CD14-positive monocyte (primary cell): Measurements from ENCODE around the gene IMPA2. TPM values are rescaled to one million over a fixed set of nuclear protein-coding genes. Genes with fewer than 3 reads are reported as not detected.

Experiments used
- DNase-seq, 3 donors: peaks; one replicate each; pipeline ENCODE4 v3.0.0-alpha.2; 2011 to 2022
- H2AFZ ChIP-seq: 2 replicates; pipeline ENCODE4 v1.6.0; 2012; ENCODE audit warnings: mild to moderate bottlenecking, low read depth, low read length, inconsistent platforms; ENCODE audit not compliant: insufficient read depth, poor library complexity, severe bottlenecking
- H3K27ac ChIP-seq, 2 donors: 1 replicate in 1 of 2; 2 replicates in 1 of 2; pipeline ENCODE4 v1.5.1; 2012 to 2013; ENCODE audit warnings: low read length in 2 of 2, control low read depth in 1 of 2, inconsistent platforms in 1 of 2, low read depth in 1 of 2, mild to moderate bottlenecking in 1 of 2
- H3K27me3 ChIP-seq, 2 donors: one replicate each; pipeline versions ENCODE4 v1.6.0 to v1.6.1; 2011 to 2013; ENCODE audit warnings: low read length in 2 of 2; ENCODE audit not compliant: control insufficient read depth in 2 of 2, insufficient read depth in 2 of 2
- H3K36me3 ChIP-seq, 2 donors: replicated peaks in 1 of 2; 1 replicate in 1 of 2; 2 replicates in 1 of 2; pipeline versions ENCODE4 v1.5.1 to v1.6.1; 2012 to 2013; ENCODE audit warnings: low read length in 2 of 2, control low read depth in 1 of 2, inconsistent platforms in 1 of 2, mild to moderate bottlenecking in 1 of 2; ENCODE audit not compliant: insufficient read depth in 2 of 2, control insufficient read depth in 1 of 2
- H3K4me1 ChIP-seq, 2 donors: 1 replicate in 1 of 2; 2 replicates in 1 of 2; pipeline versions ENCODE4 v1.5.1 to v1.6.1; 2012 to 2013; ENCODE audit warnings: low read length in 2 of 2, control low read depth in 1 of 2, inconsistent platforms in 1 of 2, mild to moderate bottlenecking in 1 of 2, moderate library complexity in 1 of 2; ENCODE audit not compliant: insufficient read depth in 2 of 2, control insufficient read depth in 1 of 2
- H3K4me2 ChIP-seq: replicated peaks from 2 replicates; pipeline ENCODE3; 2012; ENCODE audit warnings: low read length, moderate library complexity, mild to moderate bottlenecking; ENCODE audit not compliant: poor library complexity, severe bottlenecking; ENCODE audit errors: extremely low read depth
- H3K4me3 ChIP-seq, 3 experiments: fragments of 200-600 bp in 1 of 3; sonication (generic) in 1 of 3; replicated peaks in 1 of 3; 1 replicate in 2 of 3; 2 replicates in 1 of 3; pipeline ENCODE4 v1.5.1; 2011 to 2013; ENCODE audit warnings: low read length in 3 of 3, mild to moderate bottlenecking in 3 of 3, control low read depth in 2 of 3, low read depth in 2 of 3, inconsistent platforms in 1 of 3, moderate library complexity in 1 of 3
- H3K79me2 ChIP-seq: 2 replicates; pipeline ENCODE4 v1.6.0; 2012; ENCODE audit warnings: mild to moderate bottlenecking, control low read depth, inconsistent platforms, low read length, moderate library complexity; ENCODE audit not compliant: insufficient read depth
- H3K9ac ChIP-seq: 2 replicates; pipeline ENCODE4 v1.6.0; 2017; ENCODE audit warnings: low read length, mild to moderate bottlenecking; ENCODE audit not compliant: insufficient read depth, poor library complexity, severe bottlenecking
- H3K9me3 ChIP-seq, 2 donors: replicated peaks in 1 of 2; 1 replicate in 1 of 2; 2 replicates in 1 of 2; pipeline versions ENCODE4 v1.5.1 to v1.6.1; 2012 to 2013; ENCODE audit warnings: low read length in 2 of 2, control low read depth in 1 of 2; ENCODE audit not compliant: control insufficient read depth in 1 of 2, insufficient read depth in 1 of 2
- H4K20me1 ChIP-seq: 2 replicates; pipeline ENCODE4 v1.6.0; 2012; ENCODE audit warnings: mild to moderate bottlenecking, low read length, control low read depth, moderate library complexity; ENCODE audit not compliant: insufficient read depth
- H3K27ac Mint-ChIP-seq, 7 donors: one replicate each; pipeline ENCODE4 v1.8.0; 2020; ENCODE audit warnings: mild to moderate bottlenecking in 7 of 7, mixed read lengths in 7 of 7, moderate library complexity in 6 of 7, inconsistent platforms in 2 of 7
- H3K27me3 Mint-ChIP-seq, 3 donors: one replicate each; pipeline ENCODE4 v1.8.0; 2021 to 2022; ENCODE audit warnings: low read depth in 3 of 3, mild to moderate bottlenecking in 3 of 3, mixed read lengths in 3 of 3, moderate library complexity in 3 of 3, inconsistent platforms in 1 of 3
- H3K36me3 Mint-ChIP-seq, 2 donors: one replicate each; pipeline ENCODE4 v1.8.0; 2020; ENCODE audit warnings: mixed read lengths in 2 of 2, inconsistent platforms in 1 of 2, mild to moderate bottlenecking in 1 of 2
- H3K4me1 Mint-ChIP-seq: one replicate; pipeline ENCODE4 v1.8.0; 2020; ENCODE audit warnings: mild to moderate bottlenecking, mixed read lengths
- H3K4me3 Mint-ChIP-seq, 2 donors: one replicate each; pipeline ENCODE4 v1.8.0; 2020; ENCODE audit warnings: mild to moderate bottlenecking in 2 of 2, mixed read lengths in 2 of 2, moderate library complexity in 1 of 2
- H3K9me3 Mint-ChIP-seq, 7 donors: one replicate each; pipeline ENCODE4 v1.8.0; 2020 to 2022; ENCODE audit warnings: mixed read lengths in 7 of 7, mild to moderate bottlenecking in 6 of 7, moderate library complexity in 6 of 7, inconsistent platforms in 2 of 7
- CTCF ChIP-seq: fragments of 200-600 bp; IDR thresholded peaks from one replicate; pipeline ENCODE4 v1.8.0; 2022; ENCODE audit warnings: antibody characterized with exemption, mild to moderate bottlenecking
- WGBS: methylation state at CpG from one replicate; pipeline ENCODE4 v1.1.5; 2013; ENCODE audit warnings: missing lambda C conversion rate; ENCODE audit not compliant: insufficient coverage; 5-methylcytosine and 5-hydroxymethylcytosine counted together
- intact Hi-C, 2 donors: fragments of 100-400 bp; cut with micrococcal nuclease; formaldehyde crosslinking; loops; one replicate each; pipeline versions ENCODE4 v1.15.0 to v1.15.1; 2023
- polyA plus RNA-seq, 3 donors: library from polyadenylated mRNA; depleted of rRNA in 1 of 3; unstranded in 2 of 3; stranded (reverse) in 1 of 3; fragments of 300-500 nt in 2 of 3; fragments of >200 nt in 1 of 3; fragmentation: Illumina TruSeq in 2 of 3; gene quantifications; 1 replicate in 2 of 3; 2 replicates in 1 of 3; pipeline ENCODE4 v1.2.3, GENCODE V29; 2012 to 2021

IMPA2 gene
- polyA plus RNA-seq, 3 donors, result 97.4 to 186 (median 145) TPM

GRCh38 chr18:12007063-12007462 is 25.8 kb downstream of the IMPA2 start:
- Histone ChIP-seq H3K36me3 (peaks cover 89 to 97% of the 10 kb centered on the region in 2 donors), H3K9ac (no peak overlapping the region), H3K4me3 (no peak overlapping the region), H3K4me1 (no peaks in the 10 kb centered on the region), H3K27me3 (no peaks in the 10 kb centered on the region), H2AFZ (no peak overlapping the region), H3K79me2 (peaks cover 31% of the 10 kb centered on the region), H4K20me1 (peaks cover 53% of the 10 kb centered on the region), H3K27ac (no peak overlapping the region), H3K9me3 (no peaks in the 10 kb centered on the region), H3K4me2 (no peak overlapping the region)
- no peak overlapping the region for H3K4me3 Mint-ChIP-seq
- TF ChIP-seq CTCF, result no peak
- H3K27ac Mint-ChIP-seq, result peak overlapping the region in 2 of 7 donors; percentile 43 to 50
- H3K9me3 Mint-ChIP-seq, result no peaks in the 10 kb centered on the region
- no peak for DNase-seq
- intact Hi-C loops, result no loop called here
- 90% methylated on average over 9 of the region's 12 CpGs for WGBS
- peaks cover 73 to 100% of the 10 kb centered on the region in 2 donors for H3K36me3 Mint-ChIP-seq
- no peaks in the 10 kb centered on the region for H3K4me1 Mint-ChIP-seq
- no peaks in the 10 kb centered on the region for H3K27me3 Mint-ChIP-seq

- Histone ChIP-seq H3K9me3 (no peaks in the 10 kb centered on the region), H3K4me2 (no peak overlapping the region), H3K4me3 (no peak overlapping the region), H4K20me1 (peaks cover 53% of the 10 kb centered on the region), H2AFZ (no peak overlapping the region), H3K27me3 (no peaks in the 10 kb centered on the region), H3K79me2 (peaks cover 32% of the 10 kb centered on the region), H3K36me3 (peaks cover 91 to 100% of the 10 kb centered on the region in 2 donors), H3K27ac (no peak overlapping the region), H3K9ac (no peak overlapping the region), H3K4me1 (no peaks in the 10 kb centered on the region)
- intact Hi-C loops, result no loop called here
- Mint-ChIP-seq H3K4me3 (no peak overlapping the region), H3K4me1 (no peaks in the 10 kb centered on the region), H3K9me3 (no peaks in the 10 kb centered on the region), H3K27ac (peak overlapping the region in 2 of 7 donors; percentile 30 to 31), H3K36me3 (peaks cover 80 to 100% of the 10 kb centered on the region in 2 donors), H3K27me3 (no peaks in the 10 kb centered on the region)
- TF ChIP-seq CTCF, result no peak
- DNase-seq, result no peak
- WGBS, result 98% methylated on average over 13 of the region's 13 CpGs
Observed at GRCh38 chr18:12008181-12008767, 27.0 kb downstream of the IMPA2 start.
